HUES48 (cell line): Measurements from ENCODE around the gene HS3ST3A1.

Source experiments
- H3K27ac ChIP-seq: one replicate; pipeline ENCODE4 v1.7.0; 2013; ENCODE audit warnings: low read depth, low read length, inconsistent platforms
- H3K27me3 ChIP-seq: 2 replicates; pipeline ENCODE4 v1.6.1; 2013; ENCODE audit warnings: mild to moderate bottlenecking, low read length; ENCODE audit not compliant: control insufficient read depth, insufficient read depth
- H3K36me3 ChIP-seq: 2 replicates; pipeline ENCODE4 v1.6.1; 2013; ENCODE audit warnings: low read length; ENCODE audit not compliant: control insufficient read depth, insufficient read depth
- H3K4me1 ChIP-seq: 2 replicates; pipeline ENCODE4 v1.6.1; 2013; ENCODE audit warnings: mild to moderate bottlenecking, low read length; ENCODE audit not compliant: control insufficient read depth, insufficient read depth
- H3K4me3 ChIP-seq: 2 replicates; pipeline ENCODE4 v1.5.1; 2013; ENCODE audit warnings: mild to moderate bottlenecking, low read depth, low read length
- H3K9ac ChIP-seq: 2 replicates; pipeline ENCODE4 v1.6.1; 2013; ENCODE audit warnings: mild to moderate bottlenecking, low read depth, low read length, moderate library complexity
- H3K9me3 ChIP-seq: 2 replicates; pipeline ENCODE4 v1.6.1; 2013; ENCODE audit warnings: low read length; ENCODE audit not compliant: control insufficient read depth, insufficient read depth

The HS3ST3A1 gene

DNA sequence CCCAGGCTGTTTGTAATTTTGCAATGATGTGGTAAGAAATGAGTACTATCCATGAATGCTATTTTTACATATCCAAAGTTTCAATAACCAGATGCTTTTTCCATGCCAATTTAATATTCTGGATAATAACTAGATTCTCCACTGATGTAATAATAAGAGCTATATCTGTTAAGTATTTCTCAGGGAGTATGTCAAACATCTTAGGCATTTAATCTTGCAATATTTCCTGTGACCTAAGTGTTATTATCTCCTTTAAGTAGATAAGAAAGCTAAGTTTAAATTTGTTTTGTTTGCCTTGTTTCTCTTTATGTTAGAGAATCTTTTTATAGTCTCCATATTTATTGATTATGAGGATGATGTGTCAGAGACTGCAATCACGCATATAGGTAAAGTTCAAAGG, 32.3 kb upstream of the HS3ST3A1 start:
- H3K4me3 ChIP-seq, result no peak overlapping the region
- no peaks in the 10 kb centered on the region for H3K27me3 ChIP-seq
- no peak overlapping the region for H3K27ac ChIP-seq
- peaks cover 11% of the 10 kb centered on the region for H3K4me1 ChIP-seq
- no peak overlapping the region for H3K9ac ChIP-seq
- H3K9me3 ChIP-seq, result no peaks in the 10 kb centered on the region
- H3K36me3 ChIP-seq, result no peaks in the 10 kb centered on the region

DNA sequence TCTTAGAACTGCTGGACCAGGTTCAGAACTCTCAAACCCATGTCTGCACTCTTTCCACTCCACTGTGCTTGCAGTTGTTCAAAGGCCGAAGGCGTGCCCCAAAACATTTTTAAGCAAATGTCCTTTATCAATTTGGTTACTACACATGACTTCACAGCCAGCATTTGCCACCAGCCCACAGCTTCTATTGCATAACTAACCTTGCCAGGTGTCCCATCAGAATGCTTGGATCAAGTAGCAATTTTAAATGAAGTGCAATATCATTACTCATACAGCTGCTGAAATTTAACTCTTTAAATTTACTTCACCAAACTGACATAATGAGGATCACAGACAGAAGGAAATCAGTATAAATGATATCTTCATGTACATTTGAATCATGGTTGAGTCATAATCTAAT, 29.8 kb upstream of the HS3ST3A1 start:
- Histone ChIP-seq H3K27ac (no peak overlapping the region), H3K4me3 (no peak overlapping the region), H3K4me1 (0 out of 2 replicates have a peak, but pooled peaks cover 5% of the 10 kb centered on the region), H3K9ac (no peak overlapping the region), H3K36me3 (no peaks in the 10 kb centered on the region), H3K9me3 (no peaks in the 10 kb centered on the region), H3K27me3 (no peaks in the 10 kb centered on the region)

DNA sequence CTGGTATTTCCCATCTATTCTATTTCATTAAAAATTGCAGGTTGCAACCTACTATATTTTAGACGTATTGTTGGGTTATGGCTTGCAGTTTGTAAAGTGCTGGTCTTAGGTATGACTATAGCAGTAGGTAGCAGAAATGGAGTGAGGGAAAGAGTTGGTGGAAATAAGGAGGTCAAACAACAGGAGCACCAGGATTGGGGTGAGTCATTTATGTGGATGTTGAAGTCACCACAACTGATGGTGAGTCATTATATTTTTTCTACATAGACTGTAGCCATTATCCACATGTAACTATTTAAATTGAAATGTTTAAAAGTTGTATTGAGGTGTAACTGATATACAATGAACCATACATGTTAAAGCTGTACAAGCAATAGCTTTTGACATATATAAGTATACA, 25.0 kb upstream of the HS3ST3A1 start:
- Histone ChIP-seq H3K9ac (no peak overlapping the region), H3K27ac (no peak overlapping the region), H3K27me3 (no peaks in the 10 kb centered on the region), H3K36me3 (no peaks in the 10 kb centered on the region), H3K4me3 (no peak overlapping the region), H3K9me3 (no peaks in the 10 kb centered on the region), H3K4me1 (no peaks in the 10 kb centered on the region)

DNA sequence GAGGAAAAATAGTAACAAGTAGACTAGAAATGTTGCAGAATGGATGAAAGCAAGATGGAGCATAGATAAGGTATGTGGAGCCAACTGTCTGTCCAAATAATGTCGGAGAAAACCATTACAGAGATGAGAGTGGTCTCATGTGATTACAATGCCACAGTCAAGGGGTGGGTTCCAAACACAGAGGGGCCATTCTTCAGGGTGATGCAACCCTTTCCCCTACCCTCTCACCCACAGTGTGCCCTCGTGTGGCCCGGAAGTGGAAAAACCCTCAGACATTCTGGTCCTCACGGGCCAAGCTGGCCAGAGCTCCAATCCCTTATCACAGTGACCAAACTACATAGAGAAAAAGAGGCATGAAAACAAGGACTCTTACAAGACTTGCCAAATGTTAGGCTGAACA, 17.7 kb upstream of the HS3ST3A1 start:
- H3K36me3 ChIP-seq, result no peaks in the 10 kb centered on the region
- H3K4me1 ChIP-seq, result no peaks in the 10 kb centered on the region
- no peak overlapping the region for H3K27ac ChIP-seq
- H3K4me3 ChIP-seq, result no peak overlapping the region
- H3K9me3 ChIP-seq, result peaks cover under 1% of the 10 kb centered on the region; the same call in 1 of the 2 replicates
- no peak overlapping the region for H3K9ac ChIP-seq
- no peaks in the 10 kb centered on the region for H3K27me3 ChIP-seq

DNA sequence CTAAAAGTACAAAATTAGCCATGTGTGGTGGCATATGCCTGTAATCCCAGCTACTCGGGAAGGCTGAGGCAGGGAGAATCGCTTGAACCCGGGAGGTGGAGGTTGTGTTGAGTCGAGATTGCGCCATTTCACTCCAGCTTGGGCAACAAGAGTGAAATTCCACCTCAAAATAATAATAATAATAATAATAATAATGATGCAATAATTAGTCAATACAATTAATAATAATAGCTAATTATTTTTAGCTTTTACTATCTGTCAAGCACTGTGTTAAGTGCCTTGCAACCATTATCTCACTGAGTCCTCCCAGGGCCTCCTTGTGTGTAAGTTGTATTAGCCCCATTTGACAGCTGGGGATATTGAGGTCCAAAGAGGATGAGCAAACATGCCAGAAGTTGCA, 14.3 kb upstream of the HS3ST3A1 start:
- Histone ChIP-seq H3K27me3 (no peaks in the 10 kb centered on the region), H3K4me3 (no peak overlapping the region), H3K36me3 (no peaks in the 10 kb centered on the region)

DNA sequence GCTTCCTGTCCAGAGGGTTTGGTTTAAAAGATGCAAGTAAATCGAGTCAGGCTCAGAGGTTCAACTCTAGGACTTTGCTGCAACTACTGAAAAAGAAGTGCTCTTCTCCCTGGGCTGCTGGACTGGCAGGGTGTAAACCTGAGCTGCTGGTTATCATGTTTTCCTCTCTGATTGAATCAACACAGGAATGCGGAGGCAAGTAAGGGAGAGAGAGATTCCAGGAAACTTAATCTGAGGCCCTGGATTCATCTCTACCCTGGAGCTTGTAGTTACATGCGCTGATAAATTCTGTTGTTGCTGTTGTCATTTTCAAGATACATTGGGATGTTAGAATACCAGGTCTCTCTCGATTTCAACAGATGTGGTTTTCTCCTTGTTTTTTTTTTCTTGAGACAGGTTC, 8.2 kb upstream of the HS3ST3A1 start:
- Histone ChIP-seq H3K4me1 (no peaks in the 10 kb centered on the region), H3K9me3 (peaks cover 4% of the 10 kb centered on the region; the same call in 1 of the 2 replicates), H3K9ac (no peak overlapping the region), H3K4me3 (no peak overlapping the region), H3K27ac (no peak overlapping the region), H3K27me3 (no peaks in the 10 kb centered on the region), H3K36me3 (no peaks in the 10 kb centered on the region)

More for the DNA sequence above, 14.3 kb upstream of the HS3ST3A1 start:
- Histone ChIP-seq H3K9me3 (peaks cover 4% of the 10 kb centered on the region; the same call in 1 of the 2 replicates), H3K27ac (no peak overlapping the region), H3K9ac (no peak overlapping the region), H3K4me1 (no peaks in the 10 kb centered on the region)

DNA sequence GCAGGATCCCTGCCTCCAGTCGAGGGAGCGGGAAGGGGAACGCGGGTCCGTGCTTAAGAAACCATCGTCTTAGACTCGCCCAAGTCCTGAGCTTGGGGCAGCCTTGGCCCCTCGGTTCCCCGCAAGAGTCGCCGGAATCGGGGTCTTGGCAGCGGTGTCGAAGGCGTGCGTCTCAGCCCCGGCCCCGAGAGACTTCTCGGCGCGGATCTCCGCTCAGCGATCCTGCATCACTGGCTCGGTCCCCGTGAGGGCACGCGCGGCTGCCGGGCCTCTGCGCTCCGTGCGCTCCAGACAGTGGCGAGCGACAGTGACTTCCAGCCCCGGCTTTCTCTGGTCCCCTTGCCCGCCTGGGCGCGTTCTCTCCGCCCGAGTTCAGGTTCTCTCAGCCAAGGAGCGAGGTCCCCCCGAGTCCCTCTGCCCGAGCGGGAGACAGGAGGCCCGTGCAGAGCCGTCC, 380 bp downstream of the HS3ST3A1 start:
- H3K4me3 ChIP-seq, result peak overlapping the region; percentile 72
- H3K9me3 ChIP-seq, result no peaks in the 10 kb centered on the region
- peak overlapping the region; percentile 19 for H3K27ac ChIP-seq
- peaks cover 23% of the 10 kb centered on the region for H3K27me3 ChIP-seq
- H3K36me3 ChIP-seq, result no peaks in the 10 kb centered on the region
- H3K4me1 ChIP-seq, result peaks cover 8% of the 10 kb centered on the region
- H3K9ac ChIP-seq, result peak overlapping the region; percentile 63

DNA sequence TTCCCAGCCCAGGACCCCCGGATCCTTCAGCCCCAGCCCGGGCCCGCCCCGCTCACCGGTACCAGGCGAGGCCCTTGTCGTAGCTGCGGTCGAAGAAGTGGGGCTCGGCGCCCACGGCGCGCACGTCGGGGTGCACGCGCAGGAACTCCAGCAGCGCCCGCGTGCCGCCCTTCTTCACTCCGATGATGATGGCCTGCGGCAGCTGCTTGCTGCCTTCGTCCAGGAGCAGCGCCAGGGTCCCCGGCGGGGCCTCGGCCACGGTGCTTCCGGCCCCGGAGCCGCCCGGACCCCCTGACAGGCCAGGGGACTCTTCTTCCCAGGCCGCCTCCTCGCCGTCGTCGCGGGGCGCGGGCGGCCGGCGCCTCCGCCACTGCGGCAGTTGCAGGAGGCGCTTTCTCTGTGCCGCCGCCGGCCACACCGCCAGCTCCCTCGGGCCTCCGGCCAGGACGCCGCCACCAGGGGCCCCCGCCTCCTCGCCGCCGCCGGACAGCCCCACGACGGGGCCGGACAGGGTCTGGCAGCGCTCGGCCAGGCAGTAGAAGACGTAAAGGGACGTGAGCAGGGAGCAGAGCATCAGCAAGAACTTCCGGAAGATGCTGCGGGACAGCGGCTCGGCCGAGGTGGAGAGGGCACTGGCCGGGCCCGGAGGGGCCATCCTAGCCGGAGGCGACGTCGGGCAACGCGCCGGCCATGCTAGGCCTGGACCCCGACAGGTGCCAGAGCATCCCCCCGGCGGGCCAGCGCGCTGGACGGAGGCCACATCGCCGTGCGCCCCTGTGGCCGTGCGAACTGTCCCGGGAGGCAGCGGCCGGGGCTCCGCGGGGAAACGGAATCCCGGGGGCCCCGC, 1.0 kb downstream of the HS3ST3A1 start:
- H3K4me1 ChIP-seq, result peaks cover 8% of the 10 kb centered on the region
- H3K4me3 ChIP-seq, result peak overlapping the region; percentile 72
- H3K27ac ChIP-seq, result no peak overlapping the region
- H3K27me3 ChIP-seq, result peaks cover 23% of the 10 kb centered on the region
- no peaks in the 10 kb centered on the region for H3K9me3 ChIP-seq
- peak overlapping the region; percentile 63 for H3K9ac ChIP-seq
- H3K36me3 ChIP-seq, result no peaks in the 10 kb centered on the region

DNA sequence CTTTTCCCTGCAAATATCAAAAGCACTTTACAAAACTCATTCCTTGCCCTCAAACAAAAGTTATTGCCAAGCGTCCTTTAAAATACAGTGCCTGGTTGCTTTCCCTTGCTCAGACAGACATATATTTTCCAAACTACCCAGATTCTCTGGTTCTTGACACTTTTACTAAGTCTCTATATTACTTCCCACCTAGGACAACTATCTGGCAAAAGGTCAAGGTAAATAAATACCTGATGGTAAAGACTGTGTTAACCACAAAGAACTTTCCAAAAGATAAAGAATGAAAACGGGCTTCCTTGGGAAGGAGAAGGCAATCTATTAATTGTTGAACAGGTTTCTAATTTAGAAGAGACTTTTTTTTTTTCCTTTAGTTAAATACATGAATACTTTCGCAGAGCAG, 1.9 kb downstream of the HS3ST3A1 start:
- no peaks in the 10 kb centered on the region for H3K36me3 ChIP-seq
- H3K4me1 ChIP-seq, result peaks cover 14% of the 10 kb centered on the region
- no peaks in the 10 kb centered on the region for H3K9me3 ChIP-seq
- H3K4me3 ChIP-seq, result peak overlapping the region; percentile 72
- H3K27ac ChIP-seq, result no peak overlapping the region
- H3K27me3 ChIP-seq, result peaks cover 23% of the 10 kb centered on the region
- no peak overlapping the region for H3K9ac ChIP-seq

DNA sequence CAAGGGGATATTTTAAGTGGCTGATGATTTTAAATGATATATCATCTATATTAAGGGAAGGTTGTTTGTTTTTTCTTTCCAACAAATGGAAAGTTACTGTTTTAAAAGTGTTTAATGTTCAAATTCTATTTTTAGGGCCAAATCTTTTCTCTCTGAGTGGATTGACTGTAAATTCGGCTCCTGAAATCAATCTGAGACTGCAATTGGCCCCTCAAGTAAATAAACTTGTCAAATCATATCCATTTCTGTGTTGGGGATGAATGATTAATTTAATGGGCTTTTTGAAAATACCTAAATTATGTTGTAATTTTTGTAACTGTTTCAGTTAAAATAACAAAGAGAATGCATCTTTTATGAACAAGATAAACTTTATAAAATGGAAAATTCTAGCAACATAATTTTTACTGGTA, 2.6 kb downstream of the HS3ST3A1 start:
- Histone ChIP-seq H3K4me1 (peaks cover 19% of the 10 kb centered on the region), H3K4me3 (peak overlapping the region; percentile 72; the same call in 1 of the 2 replicates), H3K9ac (no peak overlapping the region), H3K27ac (no peak overlapping the region), H3K27me3 (peaks cover 23% of the 10 kb centered on the region), H3K9me3 (no peaks in the 10 kb centered on the region), H3K36me3 (no peaks in the 10 kb centered on the region)

DNA sequence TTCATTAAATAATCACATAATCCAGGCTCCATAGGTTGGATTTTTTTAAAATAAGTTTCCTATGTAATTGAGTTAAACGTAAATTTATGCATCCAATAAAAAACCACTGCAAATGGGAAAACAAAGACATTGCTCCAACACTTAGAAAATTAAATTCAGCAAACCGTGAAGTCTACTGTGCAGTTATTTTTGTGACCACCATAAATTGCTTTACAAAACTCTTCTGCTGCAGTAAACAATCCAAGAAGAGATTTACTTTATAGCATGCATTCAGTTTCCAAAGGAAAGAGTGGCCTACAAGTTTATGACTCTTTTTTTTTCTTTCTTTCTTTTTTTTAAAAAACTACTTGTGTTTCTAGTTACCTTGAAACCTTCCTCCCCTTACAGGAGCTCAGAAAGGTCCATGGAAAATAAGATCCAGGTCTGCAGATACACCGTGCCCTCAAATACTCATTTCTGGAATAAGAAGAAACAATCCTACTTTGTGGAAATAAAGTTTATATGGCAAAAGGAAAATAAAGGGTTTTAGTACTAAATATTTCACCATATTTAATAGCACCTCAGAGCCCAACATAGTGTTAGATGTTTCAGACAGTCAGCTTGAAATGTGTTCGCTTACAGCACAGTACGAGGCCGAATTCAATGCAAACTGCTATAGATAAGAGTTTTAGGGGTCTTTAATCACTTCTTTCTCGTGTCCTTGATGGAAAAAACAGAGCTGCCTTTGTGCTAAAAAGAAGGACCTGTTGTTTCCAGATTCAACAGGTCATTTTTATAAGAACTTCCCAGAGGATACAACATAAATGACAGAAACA, 3.2 kb downstream of the HS3ST3A1 start:
- no peaks in the 10 kb centered on the region for H3K9me3 ChIP-seq
- H3K4me1 ChIP-seq, result peaks cover 20% of the 10 kb centered on the region
- H3K9ac ChIP-seq, result no peak overlapping the region
- peaks cover 23% of the 10 kb centered on the region for H3K27me3 ChIP-seq
- no peak overlapping the region for H3K27ac ChIP-seq
- H3K36me3 ChIP-seq, result no peaks in the 10 kb centered on the region
- peak overlapping the region; percentile 8; the same call in 1 of the 2 replicates for H3K4me3 ChIP-seq
